Glomerular visceral epithelial cell (primary cell): ENCODE measurements around the gene UBE2Z.
"Not testable (repeated sequence)": the region's sequence is repeated elsewhere in the genome, so short reads cannot be mapped to it uniquely, and the experiment has no call there.

Experiments used
- DNase-seq: peaks from one replicate; pipeline ENCODE4 v3.0.0-alpha.2; 2016; ENCODE audit errors: extremely low spot score

Gene UBE2Z

DNA sequence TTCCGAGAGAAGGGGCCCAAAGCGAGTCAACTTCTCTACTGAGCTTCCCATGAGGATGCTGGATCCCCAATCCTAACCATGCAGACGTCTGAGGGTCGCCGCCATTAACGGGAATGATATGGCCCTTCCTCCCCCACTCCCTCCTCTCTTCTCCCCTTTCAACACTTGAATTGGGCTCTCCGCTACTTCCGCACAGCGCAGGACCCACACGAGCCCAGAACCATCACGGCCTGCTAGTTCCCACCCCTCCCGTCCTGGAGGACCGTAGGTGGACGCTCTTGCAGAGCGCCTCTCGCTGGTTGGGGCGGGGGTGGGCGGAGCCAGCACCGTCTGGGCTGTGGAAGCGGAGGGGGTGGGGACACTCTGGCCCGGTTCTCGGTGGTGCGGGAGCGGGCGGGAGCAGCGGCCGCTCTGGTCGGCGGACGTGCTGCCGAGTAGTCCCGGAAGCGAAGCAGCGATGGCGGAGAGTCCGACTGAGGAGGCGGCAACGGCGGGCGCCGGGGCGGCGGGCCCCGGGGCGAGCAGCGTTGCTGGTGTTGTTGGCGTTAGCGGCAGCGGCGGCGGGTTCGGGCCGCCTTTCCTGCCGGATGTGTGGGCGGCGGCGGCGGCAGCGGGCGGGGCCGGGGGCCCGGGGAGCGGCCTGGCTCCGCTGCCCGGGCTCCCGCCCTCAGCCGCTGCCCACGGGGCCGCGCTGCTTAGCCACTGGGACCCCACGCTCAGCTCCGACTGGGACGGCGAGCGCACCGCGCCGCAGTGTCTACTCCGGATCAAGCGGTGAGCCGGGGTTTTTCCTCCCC lies at the start of gene UBE2Z:
Gene UBE2Z (plus strand): TSS at position 361 of the 797 bp plus-strand sequence. CDS start 97 bp downstream, at position 458.
- DNase-seq: peak; percentile 97

- DNase-seq: no peak
Measured at GRCh38 chr17:48860034-48860433, 48.2 kb upstream of the UBE2Z start.

DNA sequence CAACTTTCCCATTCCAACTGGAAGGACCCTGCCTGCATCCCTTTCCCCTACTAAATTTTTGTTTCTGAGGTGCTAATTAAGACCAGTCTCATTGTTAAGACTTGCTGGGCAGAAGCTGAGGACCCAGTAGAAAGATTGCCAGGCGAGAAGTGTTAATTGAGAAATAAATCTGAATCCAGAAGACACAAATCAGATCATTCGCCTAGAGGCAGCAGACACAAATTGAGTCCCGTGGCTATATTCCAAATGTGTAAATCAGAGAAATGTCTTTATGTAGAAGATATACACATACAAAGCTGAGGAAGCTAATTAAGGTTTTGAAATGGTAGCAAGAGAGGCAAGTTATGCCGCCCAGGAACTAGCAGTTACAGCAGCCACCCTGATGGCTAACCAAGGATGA lies 47.8 kb upstream of the UBE2Z start:
- DNase-seq: no peak

GRCh38 chr17:48868916-48869500 lies 39.2 kb upstream of the UBE2Z start:
- DNase-seq: no peak

DNA sequence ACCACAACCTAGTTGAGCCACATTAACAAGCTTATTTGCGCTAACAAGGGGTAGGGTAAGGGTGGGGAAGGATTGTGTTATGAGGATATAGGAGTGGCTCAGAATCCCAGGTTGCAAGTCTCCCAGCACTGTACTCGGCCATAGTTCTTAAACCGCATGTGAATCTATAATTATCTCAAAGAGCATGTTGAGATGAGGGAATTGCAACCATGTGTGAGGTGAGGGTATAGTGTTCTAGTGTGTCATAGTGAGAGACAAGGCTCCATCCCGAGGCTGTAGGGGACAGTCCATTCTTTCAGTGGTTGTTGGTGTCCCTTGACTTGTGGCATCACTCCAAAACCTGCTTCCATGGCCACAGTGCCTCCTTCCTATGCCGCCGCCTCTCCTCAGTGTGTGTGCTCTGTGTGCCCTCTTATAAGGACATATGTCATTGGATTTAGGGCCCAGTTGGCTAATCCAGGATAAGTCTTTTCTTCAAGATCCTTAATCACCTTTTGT lies 38.3 kb upstream of the UBE2Z start:
- no peak for DNase-seq

GRCh38 chr17:48871035-48871550 lies 37.1 kb upstream of the UBE2Z start:
- DNase-seq: no peak

- DNase-seq: peak; percentile 11
Measured at GRCh38 chr17:48871551-48872351, 36.5 kb upstream of the UBE2Z start.

- not testable (repeated sequence) for DNase-seq
Measured at GRCh38 chr17:48872409-48872808, 35.8 kb upstream of the UBE2Z start.

DNA sequence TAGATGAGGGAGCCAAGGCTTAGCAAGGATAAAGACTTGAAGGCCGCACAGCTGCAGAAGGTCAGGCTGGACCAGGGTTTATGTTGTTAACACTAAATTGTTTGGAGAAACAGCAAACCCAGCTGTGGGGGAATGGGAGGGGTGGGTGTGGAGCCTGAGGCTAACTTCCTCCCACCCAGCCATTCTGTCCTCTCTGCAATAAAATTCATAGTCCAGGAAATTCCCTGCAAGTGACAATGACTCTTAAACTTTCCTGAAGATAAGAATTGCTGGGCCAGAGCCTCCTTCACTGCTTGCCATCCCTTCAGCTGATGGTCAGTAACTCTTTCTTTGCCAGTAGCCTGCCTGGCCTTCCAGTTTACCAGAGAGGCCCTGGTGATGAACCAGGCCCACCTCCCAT lies 35.0 kb upstream of the UBE2Z start:
- no peak for DNase-seq

DNA sequence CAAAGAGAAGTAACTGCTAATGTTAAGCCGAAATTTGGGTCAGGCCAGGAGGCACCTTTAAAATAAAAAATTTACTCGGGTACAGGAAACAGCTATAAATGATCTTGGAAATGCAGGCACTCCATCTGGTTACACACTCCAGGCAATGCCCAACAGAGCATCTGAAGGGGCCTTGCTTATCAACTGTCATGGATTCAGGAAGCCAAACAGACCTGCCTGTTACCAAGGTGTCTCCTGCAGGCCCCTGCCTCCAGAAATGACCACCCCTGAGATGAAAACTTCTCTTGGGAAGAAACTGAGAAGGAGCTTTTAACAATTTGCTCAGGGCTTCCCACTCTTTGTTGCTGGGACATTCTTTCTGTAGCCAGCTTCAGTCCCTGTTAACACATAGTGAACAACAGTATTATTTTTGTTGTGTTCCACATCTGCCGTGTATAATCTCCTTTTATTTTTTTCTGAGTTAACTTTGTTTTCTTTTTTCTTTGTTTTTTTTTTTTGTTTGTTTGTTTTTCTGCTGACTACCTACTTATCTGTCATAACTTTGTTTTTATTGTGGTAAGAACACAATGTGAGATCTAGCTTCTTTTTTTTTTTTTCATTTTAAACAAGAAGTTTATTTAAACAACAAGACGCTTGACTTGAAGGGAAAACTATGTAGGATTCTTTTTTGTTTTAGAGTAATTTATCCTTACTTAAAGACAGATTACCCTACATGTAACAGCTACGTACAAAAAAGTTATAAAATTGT lies 34.3 kb upstream of the UBE2Z start:
- DNase-seq: no peak

DNA sequence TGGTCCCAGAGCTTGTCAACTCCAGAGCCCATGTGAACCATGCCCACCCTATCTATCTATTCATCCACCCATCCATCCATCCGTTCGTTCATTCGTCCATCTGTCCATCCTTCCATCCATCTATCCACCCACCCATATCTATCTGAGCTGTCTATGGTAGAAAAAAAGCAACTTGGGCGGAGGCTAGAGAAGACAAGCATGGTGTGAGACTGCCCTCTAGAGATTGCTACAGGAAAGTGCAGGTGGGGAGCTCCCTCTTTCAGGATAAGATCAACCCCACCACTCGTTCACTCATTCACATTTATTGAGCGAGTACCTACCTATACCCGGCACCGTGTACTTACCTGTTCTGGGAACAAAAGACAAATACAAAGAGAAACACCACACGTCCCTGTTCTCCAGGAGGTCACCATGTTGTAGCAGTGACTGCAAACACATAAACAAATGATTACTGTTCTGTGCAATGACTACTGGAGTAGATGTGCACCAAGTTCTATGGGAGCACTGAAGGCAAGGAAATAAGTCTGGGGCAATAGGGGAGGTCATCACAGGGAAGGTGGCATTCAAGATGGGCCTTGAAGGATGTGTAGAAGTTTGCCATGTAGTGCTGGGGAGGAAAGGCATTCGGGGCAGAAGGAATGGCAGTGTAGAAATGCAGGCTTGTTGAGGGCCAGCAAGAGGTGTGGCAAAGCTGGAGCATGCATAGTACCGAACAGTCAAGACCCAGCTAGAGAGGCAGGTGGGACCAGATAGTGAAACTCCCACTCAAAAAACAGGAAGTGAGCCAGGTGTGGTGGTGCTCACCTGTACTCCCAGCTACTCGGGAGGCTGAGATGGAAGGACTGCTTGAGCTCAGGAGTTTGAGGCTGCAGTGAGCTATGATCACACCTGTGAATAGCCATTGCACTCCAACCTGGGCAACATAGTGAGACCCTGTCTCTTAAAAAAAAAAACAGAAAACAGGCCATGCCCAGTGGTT lies 29.0 kb upstream of the UBE2Z start:
- DNase-seq: peak; percentile 75

DNA sequence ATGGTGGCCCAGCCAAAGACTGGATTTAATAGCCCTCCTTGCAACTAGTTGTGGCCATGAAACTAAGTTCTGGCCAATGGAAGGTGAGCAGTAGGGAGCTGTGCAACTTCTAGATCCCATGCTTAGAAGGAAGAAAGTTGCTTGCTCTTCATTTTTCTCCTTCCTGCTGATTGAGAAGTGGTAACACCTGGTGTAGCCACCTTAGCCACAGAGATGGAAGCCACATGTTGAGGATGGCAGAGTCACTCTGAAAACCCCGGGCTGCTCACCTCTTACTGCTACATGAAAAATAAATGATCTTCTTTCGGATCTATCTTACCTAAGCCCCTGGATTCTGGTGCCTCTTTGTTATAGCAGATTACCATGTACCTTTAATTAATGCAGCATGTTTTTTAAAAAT lies 25.9 kb upstream of the UBE2Z start:
- DNase-seq: no peak

GRCh38 chr17:48883171-48883570 lies 25.0 kb upstream of the UBE2Z start:
- peak; percentile 58 for DNase-seq

- DNase-seq: no peak
Measured at GRCh38 chr17:48890086-48890485, 18.1 kb upstream of the UBE2Z start.

- DNase-seq: peak; percentile 22
Measured at GRCh38 chr17:48892940-48893645, 15.1 kb upstream of the UBE2Z start.

DNA sequence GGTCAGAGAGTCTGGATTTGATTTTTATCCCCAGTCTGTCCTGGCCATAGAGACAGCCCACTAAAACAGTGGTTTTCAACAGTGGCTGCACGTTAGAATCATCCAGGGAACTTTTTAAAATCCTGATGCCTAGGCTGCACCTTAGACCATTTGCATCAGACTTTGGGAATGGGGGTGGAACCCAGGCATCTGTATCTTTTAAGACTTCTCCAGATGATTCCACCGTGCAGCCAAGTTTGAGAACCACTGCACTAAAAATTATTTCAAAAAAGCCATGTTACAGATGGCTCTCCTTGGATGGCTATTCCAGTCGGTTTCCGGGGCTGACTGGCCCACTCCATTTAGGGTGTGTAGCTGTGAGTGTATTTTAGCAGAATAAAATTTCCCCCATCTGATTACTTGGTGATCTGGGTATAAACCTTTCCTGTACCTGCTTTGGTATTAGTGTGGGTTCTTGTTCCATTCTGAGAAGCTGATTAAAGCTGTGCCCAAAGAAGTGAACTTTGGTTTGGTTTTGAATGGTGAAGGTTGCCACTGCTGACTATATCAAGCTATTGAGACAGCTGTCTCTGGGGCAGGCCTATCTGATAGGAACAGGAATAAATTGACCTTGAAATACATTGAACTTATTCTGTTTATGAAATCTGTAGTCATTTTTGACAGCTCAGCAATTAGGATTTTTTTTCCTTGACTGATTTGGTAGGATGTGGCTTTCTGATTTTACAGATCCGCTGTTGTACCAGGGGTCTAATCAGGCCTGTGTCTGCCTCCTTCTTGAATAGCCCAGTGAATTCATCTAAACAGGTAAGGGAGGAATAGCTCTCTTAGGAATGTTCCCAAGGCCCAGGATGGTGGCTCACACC lies 14.3 kb upstream of the UBE2Z start:
- DNase-seq: no peak

DNA sequence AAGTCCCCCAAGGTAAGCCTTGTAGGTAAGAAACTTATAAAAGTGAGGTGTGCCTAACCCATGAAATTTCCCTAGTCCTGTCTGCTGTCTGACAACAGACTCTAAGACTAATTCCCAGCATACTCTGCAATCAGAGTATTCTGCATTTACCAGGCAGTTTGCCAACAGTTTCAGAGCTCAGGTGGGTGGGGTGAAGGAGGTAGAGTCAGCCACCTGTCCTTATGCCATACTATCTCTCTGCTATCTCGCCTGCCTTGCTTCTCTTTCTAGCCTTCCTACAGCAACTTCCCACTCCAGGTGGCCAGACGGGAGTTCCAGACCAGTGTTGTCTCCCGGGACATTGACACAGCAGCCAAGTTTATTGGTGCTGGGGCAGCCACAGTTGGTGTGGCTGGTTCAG lies 13.3 kb upstream of the UBE2Z start:
- no peak for DNase-seq

DNA sequence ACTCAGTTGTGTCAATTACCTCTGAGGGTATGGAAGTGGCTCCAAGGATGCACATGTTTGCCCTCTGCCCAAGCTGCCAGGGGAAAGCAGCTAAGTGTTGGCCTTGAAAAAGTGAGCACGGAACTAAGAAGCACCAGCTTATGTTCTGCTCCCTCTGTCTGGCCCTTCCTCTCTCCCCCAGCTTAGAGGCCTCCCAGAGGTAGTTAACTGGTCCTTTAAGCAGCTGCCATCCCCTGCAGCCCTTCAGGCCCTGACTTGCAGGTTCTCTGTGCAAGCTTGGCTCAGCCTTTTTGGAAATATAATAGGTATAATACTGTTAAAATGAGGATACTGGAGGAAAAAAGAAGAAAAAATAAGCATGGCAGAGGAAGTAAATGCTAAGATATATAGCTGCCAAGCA lies 7.0 kb upstream of the UBE2Z start:
- DNase-seq: no peak

DNA sequence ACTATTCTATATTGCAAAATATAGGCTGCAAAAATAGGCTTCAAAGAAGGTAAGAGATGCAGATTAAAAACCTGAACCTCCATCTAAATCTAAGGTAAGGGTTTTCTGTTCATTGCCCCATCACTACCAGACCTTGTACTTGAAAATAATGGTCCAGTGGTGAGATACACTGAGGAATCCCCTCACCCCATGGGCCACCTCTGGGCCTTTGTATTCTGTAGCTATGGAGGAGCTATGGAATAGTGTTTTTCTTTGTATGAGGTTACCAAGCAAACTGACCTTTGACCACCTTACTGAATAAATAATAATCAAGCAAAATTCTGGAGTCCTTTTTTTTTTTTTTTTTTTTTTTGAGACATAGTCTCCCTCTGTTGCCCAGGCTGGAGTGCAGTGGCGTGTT lies 4.8 kb upstream of the UBE2Z start:
- DNase-seq: no peak
